A549 (cell line): ENCODE measurements around the gene TMEM174.

ENCODE experiments used
- BHLHE40 ChIP-seq: IDR thresholded peaks from 2 replicates; pipeline ENCODE4 v1.6.1; 2012; ENCODE audit warnings: low read depth, low read length, inconsistent platforms
- CTCF ChIP-seq: fragments of >200 bp; sonication (Bioruptor Twin); formaldehyde crosslinking; IDR thresholded peaks from 3 replicates; pipeline ENCODE4 v1.5.1; 2016
- EP300 ChIP-seq, 2 experiments: fragments of >200 bp; sonication (Bioruptor Twin); formaldehyde crosslinking; IDR thresholded peaks; 2 replicates in 1 of 2; 3 replicates in 1 of 2; pipeline ENCODE4 v1.6.1; 2016 to 2017
- MAX ChIP-seq: IDR thresholded peaks from 2 replicates; pipeline ENCODE4 v1.6.1; 2012
- MAZ ChIP-seq: fragments of 150-350 bp; IDR thresholded peaks from 2 replicates; pipeline ENCODE4 v1.6.1; 2014; ENCODE audit warnings: antibody characterized with exemption, low read depth, low read length, borderline replicate concordance
- MYC ChIP-seq: IDR thresholded peaks from 2 replicates; pipeline ENCODE4 v1.6.1; 2012; ENCODE audit warnings: mild to moderate bottlenecking, inconsistent platforms, low read length, improper control_type of control experiment, borderline replicate concordance
- POLR2A ChIP-seq: IDR thresholded peaks from 2 replicates; pipeline ENCODE4 v1.6.1; 2012; ENCODE audit warnings: mild to moderate bottlenecking, low read length
- POLR2AphosphoS2 ChIP-seq: conservative IDR thresholded peaks from 2 replicates; pipeline ENCODE4 v1.6.1; 2012; ENCODE audit warnings: low read length, improper control_type of control experiment, inconsistent platforms
- RCOR1 ChIP-seq: fragments of 150-350 bp; IDR thresholded peaks from 2 replicates; pipeline ENCODE4 v1.6.1; 2014; ENCODE audit warnings: antibody characterized with exemption, low read length, low read depth
- REST ChIP-seq: fragments of 200-600 bp; sonication (generic); IDR thresholded peaks from 2 replicates; pipeline ENCODE4 v1.6.1; 2016; ENCODE audit warnings: antibody characterized with exemption, mild to moderate bottlenecking, moderate library complexity

GRCh38 chr5:73152411-73153388 lies 20.3 kb upstream of the TMEM174 start:
- TF ChIP-seq MAX (no peak), POLR2A (no peak), RCOR1 (no peak), CTCF (no peak), EP300 (IDR thresholded peaks at IDR 0.05) (no peak), REST (no peak), BHLHE40 (no peak), POLR2AphosphoS2 (no peak), MAZ (no peak), MYC (no peak)
